Gastrocnemius medialis (tissue), 4 donors: ENCODE results near the gene JAK3.

ENCODE experiments used
- POLR2A ChIP-seq, 2 donors: fragments of 450-650 bp; IDR thresholded peaks; one replicate each; pipeline ENCODE4 v1.6.1; 2017; ENCODE audit warnings: antibody characterized with exemption in 2 of 2, mild to moderate bottlenecking in 2 of 2, moderate library complexity in 2 of 2
- TF ChIP-seq, protein P1 (sequence below), 5 experiments: fragments of 450-650 bp in 3 of 5; fragments of 200-600 bp in 2 of 5; sonication (generic) in 2 of 5; IDR thresholded peaks in 4 of 5; conservative IDR thresholded peaks in 1 of 5; 1 replicate in 4 of 5; 2 replicates in 1 of 5; pipeline ENCODE4 v1.5.1; 2016 to 2019; ENCODE audit warnings: antibody characterized with exemption in 5 of 5, mild to moderate bottlenecking in 3 of 5, moderate library complexity in 3 of 5

DNA sequence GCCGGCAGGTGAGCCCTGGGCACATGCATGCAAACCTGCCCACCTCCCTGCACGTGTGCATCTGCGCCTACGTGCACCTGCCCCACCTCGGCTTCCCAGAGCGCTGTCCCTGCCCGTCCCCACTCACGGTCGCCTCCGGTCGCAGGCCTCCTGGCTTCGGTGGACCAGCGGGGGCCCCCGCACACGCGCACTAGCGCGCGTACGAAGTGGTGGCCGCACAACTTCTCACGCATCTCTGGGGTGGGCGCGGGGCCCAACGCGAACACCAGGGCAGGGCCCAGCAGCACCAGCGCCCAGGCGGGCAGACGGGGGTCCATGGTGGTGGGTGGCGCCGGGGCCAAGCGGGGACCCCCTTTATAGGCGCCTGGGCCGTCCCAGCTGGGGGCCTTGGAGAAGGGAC is 26.6 kb downstream of the JAK3 start, which contains the start of gene INSL3:
- TF ChIP-seq, protein P1, sequence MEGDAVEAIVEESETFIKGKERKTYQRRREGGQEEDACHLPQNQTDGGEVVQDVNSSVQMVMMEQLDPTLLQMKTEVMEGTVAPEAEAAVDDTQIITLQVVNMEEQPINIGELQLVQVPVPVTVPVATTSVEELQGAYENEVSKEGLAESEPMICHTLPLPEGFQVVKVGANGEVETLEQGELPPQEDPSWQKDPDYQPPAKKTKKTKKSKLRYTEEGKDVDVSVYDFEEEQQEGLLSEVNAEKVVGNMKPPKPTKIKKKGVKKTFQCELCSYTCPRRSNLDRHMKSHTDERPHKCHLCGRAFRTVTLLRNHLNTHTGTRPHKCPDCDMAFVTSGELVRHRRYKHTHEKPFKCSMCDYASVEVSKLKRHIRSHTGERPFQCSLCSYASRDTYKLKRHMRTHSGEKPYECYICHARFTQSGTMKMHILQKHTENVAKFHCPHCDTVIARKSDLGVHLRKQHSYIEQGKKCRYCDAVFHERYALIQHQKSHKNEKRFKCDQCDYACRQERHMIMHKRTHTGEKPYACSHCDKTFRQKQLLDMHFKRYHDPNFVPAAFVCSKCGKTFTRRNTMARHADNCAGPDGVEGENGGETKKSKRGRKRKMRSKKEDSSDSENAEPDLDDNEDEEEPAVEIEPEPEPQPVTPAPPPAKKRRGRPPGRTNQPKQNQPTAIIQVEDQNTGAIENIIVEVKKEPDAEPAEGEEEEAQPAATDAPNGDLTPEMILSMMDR (IDR thresholded peaks at IDR 0.05 in 4 of 5, conservative IDR thresholded peaks at IDR 0.05 in 1 of 5), result no peak
- TF ChIP-seq POLR2A (IDR thresholded peaks at IDR 0.05), result no peak
